OCI-LY1 (cell line): Measurements from ENCODE around the gene CRYM.

Experiments used
- CTCF ChIP-seq: fragments of 200-600 bp; sonication (generic), shearing (Covaris generic); IDR thresholded peaks from 2 replicates; pipeline ENCODE4 v1.5.1; 2017; ENCODE audit warnings: mild to moderate bottlenecking, antibody characterized with exemption, low read length, moderate library complexity, mixed read lengths
- EZH2 ChIP-seq: fragments of 200-600 bp; sonication (generic), shearing (Covaris generic); IDR thresholded peaks from 2 replicates; pipeline ENCODE4 v1.8.0; 2017; ENCODE audit warnings: borderline replicate concordance, mixed run types, mild to moderate bottlenecking, antibody characterized with exemption, low read length, moderate library complexity, mixed read lengths

- no peak for TF ChIP-seq CTCF
- TF ChIP-seq EZH2: no peak
Observed at GRCh38 chr16:21256636-21257035, 21.5 kb downstream of the CRYM start.
